ENCODE measurements around the gene CSMD2.

GRCh38 chr1:33562563-33562962 lies 602.5 kb downstream of the CSMD2 start:
- TF ChIP-seq, protein P1, sequence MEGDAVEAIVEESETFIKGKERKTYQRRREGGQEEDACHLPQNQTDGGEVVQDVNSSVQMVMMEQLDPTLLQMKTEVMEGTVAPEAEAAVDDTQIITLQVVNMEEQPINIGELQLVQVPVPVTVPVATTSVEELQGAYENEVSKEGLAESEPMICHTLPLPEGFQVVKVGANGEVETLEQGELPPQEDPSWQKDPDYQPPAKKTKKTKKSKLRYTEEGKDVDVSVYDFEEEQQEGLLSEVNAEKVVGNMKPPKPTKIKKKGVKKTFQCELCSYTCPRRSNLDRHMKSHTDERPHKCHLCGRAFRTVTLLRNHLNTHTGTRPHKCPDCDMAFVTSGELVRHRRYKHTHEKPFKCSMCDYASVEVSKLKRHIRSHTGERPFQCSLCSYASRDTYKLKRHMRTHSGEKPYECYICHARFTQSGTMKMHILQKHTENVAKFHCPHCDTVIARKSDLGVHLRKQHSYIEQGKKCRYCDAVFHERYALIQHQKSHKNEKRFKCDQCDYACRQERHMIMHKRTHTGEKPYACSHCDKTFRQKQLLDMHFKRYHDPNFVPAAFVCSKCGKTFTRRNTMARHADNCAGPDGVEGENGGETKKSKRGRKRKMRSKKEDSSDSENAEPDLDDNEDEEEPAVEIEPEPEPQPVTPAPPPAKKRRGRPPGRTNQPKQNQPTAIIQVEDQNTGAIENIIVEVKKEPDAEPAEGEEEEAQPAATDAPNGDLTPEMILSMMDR (IDR thresholded peaks at IDR 0.05; ENCODE audit: low read length): no peak
- no peak for TF ChIP-seq EZH2 (optimal IDR thresholded peaks at IDR 0.05; ENCODE audit: low read depth, low read length)
- TF ChIP-seq EZH2phosphoT487 (IDR thresholded peaks at IDR 0.05; ENCODE audit: low read length): no peak

Data from MM.1S (cell line).